Skeletal muscle tissue (tissue), 4 donors: ENCODE measurements around the gene UHMK1. TPM values are rescaled to one million over a fixed set of nuclear protein-coding genes. Genes with fewer than 3 reads are reported as not detected.
"Not testable (repeated sequence)": the region's sequence is repeated elsewhere in the genome, so short reads cannot be mapped to it uniquely, and the experiment has no call there.

Experiments
- H3K27ac ChIP-seq: one replicate; pipeline ENCODE4 v1.7.0; 2013; ENCODE audit warnings: mild to moderate bottlenecking, low read depth, low read length, inconsistent platforms
- H3K27me3 ChIP-seq, 3 donors: one replicate each; pipeline ENCODE4 v1.7.0; 2013; ENCODE audit warnings: low read length in 3 of 3; ENCODE audit not compliant: control insufficient read depth in 3 of 3, insufficient read depth in 3 of 3
- H3K36me3 ChIP-seq, 3 donors: one replicate each; pipeline ENCODE4 v1.7.0; 2013; ENCODE audit warnings: low read length in 3 of 3; ENCODE audit not compliant: control insufficient read depth in 3 of 3, insufficient read depth in 3 of 3
- H3K4me1 ChIP-seq, 3 donors: one replicate each; pipeline ENCODE4 v1.7.0; 2013; ENCODE audit warnings: low read length in 3 of 3, mild to moderate bottlenecking in 3 of 3; ENCODE audit not compliant: control insufficient read depth in 3 of 3, insufficient read depth in 3 of 3
- H3K4me3 ChIP-seq, 3 donors: one replicate each; pipeline ENCODE4 v1.7.0; 2013; ENCODE audit warnings: low read length in 3 of 3
- H3K9ac ChIP-seq, 3 donors: one replicate each; pipeline ENCODE4 v1.7.0; 2013; ENCODE audit warnings: low read length in 3 of 3, mild to moderate bottlenecking in 3 of 3, moderate library complexity in 2 of 3, low read depth in 1 of 3
- H3K9me3 ChIP-seq, 3 donors: one replicate each; pipeline ENCODE4 v1.7.0; 2013; ENCODE audit warnings: low read length in 3 of 3; ENCODE audit not compliant: control insufficient read depth in 3 of 3
- total RNA-seq: library from RNA; depleted of rRNA; stranded (reverse); fragments of >200 nt; gene quantifications from one replicate; pipeline ENCODE4 v1.2.3, GENCODE V29; 2014
- donor health status: Osteomylitis.

UHMK1 gene
- total RNA-seq, result 36.0 TPM

GRCh38 chr1:162497723-162498495 lies at the start of gene UHMK1:
UHMK1 (plus strand) TSS chr1:162497818; CDS start chr1:162498001, 183 bp downstream.
- Histone ChIP-seq H3K9me3 (no peaks in the 10 kb centered on the region), H3K9ac (peak within 1 kb of the TSS; percentile 86 to 97 (median 95)), H3K36me3 (peaks cover 4 to 17% (median 13%) of the 10 kb centered on the region in 3 donors), H3K27ac (peak within 1 kb of the TSS; percentile 89), H3K4me3 (peak within 1 kb of the TSS; percentile 94 to 95 (median 95)), H3K4me1 (peaks cover 10 to 23% (median 19%) of the 10 kb centered on the region in 3 donors), H3K27me3 (no peaks in the 10 kb centered on the region)

GRCh38 chr1:162454361-162454760 lies 43.3 kb upstream of the UHMK1 start:
- not testable (repeated sequence) for H3K9me3 ChIP-seq, H3K4me1 ChIP-seq, H3K4me3 ChIP-seq, H3K9ac ChIP-seq, H3K36me3 ChIP-seq, H3K27me3 ChIP-seq, H3K27ac ChIP-seq

GRCh38 chr1:162456323-162456722 lies 41.3 kb upstream of the UHMK1 start:
- no peak overlapping the region for H3K9ac ChIP-seq
- no peaks in the 10 kb centered on the region for H3K9me3 ChIP-seq
- no peak overlapping the region for H3K4me3 ChIP-seq
- H3K27me3 ChIP-seq, result no peaks in the 10 kb centered on the region
- no peak overlapping the region for H3K27ac ChIP-seq
- no peaks in the 10 kb centered on the region for H3K36me3 ChIP-seq
- no peaks in the 10 kb centered on the region for H3K4me1 ChIP-seq

GRCh38 chr1:162458236-162458635 lies 39.4 kb upstream of the UHMK1 start:
- H3K4me3 ChIP-seq, result no peak overlapping the region
- no peaks in the 10 kb centered on the region for H3K27me3 ChIP-seq
- no peak overlapping the region for H3K27ac ChIP-seq
- no peaks in the 10 kb centered on the region for H3K36me3 ChIP-seq
- H3K9me3 ChIP-seq, result no peaks in the 10 kb centered on the region
- no peaks in the 10 kb centered on the region for H3K4me1 ChIP-seq
- H3K9ac ChIP-seq, result no peak overlapping the region

- H3K9me3 ChIP-seq, H3K4me1 ChIP-seq, H3K27ac ChIP-seq, H3K9ac ChIP-seq, H3K27me3 ChIP-seq, H3K36me3 ChIP-seq, H3K4me3 ChIP-seq: not testable (repeated sequence)
Observed at GRCh38 chr1:162462425-162462824, 35.2 kb upstream of the UHMK1 start.

- Histone ChIP-seq H3K9me3 (no peaks in the 10 kb centered on the region), H3K9ac (no peak overlapping the region)
Observed at GRCh38 chr1:162463021-162463420, 34.6 kb upstream of the UHMK1 start.

GRCh38 chr1:162466797-162467196 lies 30.8 kb upstream of the UHMK1 start:
- H3K4me1 ChIP-seq, result no peaks in the 10 kb centered on the region
- H3K9ac ChIP-seq, result no peak overlapping the region
- no peak overlapping the region for H3K4me3 ChIP-seq
- no peak overlapping the region for H3K27ac ChIP-seq
- H3K27me3 ChIP-seq, result no peaks in the 10 kb centered on the region
- no peaks in the 10 kb centered on the region for H3K9me3 ChIP-seq
- H3K36me3 ChIP-seq, result no peaks in the 10 kb centered on the region

More at GRCh38 chr1:162463021-162463420, 34.6 kb upstream of the UHMK1 start:
- no peaks in the 10 kb centered on the region for H3K36me3 ChIP-seq
- no peaks in the 10 kb centered on the region for H3K4me1 ChIP-seq
- H3K27me3 ChIP-seq, result no peaks in the 10 kb centered on the region
- H3K4me3 ChIP-seq, result no peak overlapping the region
- no peak overlapping the region for H3K27ac ChIP-seq

GRCh38 chr1:162470216-162470615 lies 27.4 kb upstream of the UHMK1 start:
- H3K27ac ChIP-seq, result no peak overlapping the region
- H3K36me3 ChIP-seq, result no peaks in the 10 kb centered on the region
- H3K27me3 ChIP-seq, result no peaks in the 10 kb centered on the region
- H3K9ac ChIP-seq, result no peak overlapping the region
- no peaks in the 10 kb centered on the region for H3K9me3 ChIP-seq
- H3K4me1 ChIP-seq, result no peaks in the 10 kb centered on the region
- H3K4me3 ChIP-seq, result no peak overlapping the region

- no peaks in the 10 kb centered on the region for H3K9me3 ChIP-seq
- H3K4me1 ChIP-seq, result peaks cover 0 to 6% (median 0%) of the 10 kb centered on the region in 3 donors
- no peaks in the 10 kb centered on the region for H3K36me3 ChIP-seq
- H3K27ac ChIP-seq, result no peak overlapping the region
- H3K9ac ChIP-seq, result no peak overlapping the region
- H3K27me3 ChIP-seq, result no peaks in the 10 kb centered on the region
- no peak overlapping the region for H3K4me3 ChIP-seq
Observed at GRCh38 chr1:162471290-162471853, 26.2 kb upstream of the UHMK1 start.

GRCh38 chr1:162475089-162475488 lies 22.5 kb upstream of the UHMK1 start:
- Histone ChIP-seq H3K27ac (no peak overlapping the region), H3K9me3 (no peaks in the 10 kb centered on the region), H3K4me1 (peaks cover 0 to 6% (median 0%) of the 10 kb centered on the region in 3 donors), H3K4me3 (no peak overlapping the region), H3K36me3 (no peaks in the 10 kb centered on the region), H3K9ac (no peak overlapping the region), H3K27me3 (no peaks in the 10 kb centered on the region)
